CD4-positive, alpha-beta T cell treated with Interleukin-4 for 1 hour (primary cell): ENCODE data around the gene NDUFS6.
"Not testable (repeated sequence)": the region's sequence is repeated elsewhere in the genome, so short reads cannot be mapped to it uniquely, and the experiment has no call there.

Source experiments
- DNase-seq, 2 donors: peaks; one replicate each; pipeline ENCODE4 v3.0.0-alpha.2; 2020 to 2022

NDUFS6 gene

GRCh38 chr5:1836176-1836890 lies 35.1 kb downstream of the NDUFS6 start:
- DNase-seq = no peak

- DNase-seq = no peak
These were observed 36.0 kb downstream of the NDUFS6 start for GRCh38 chr5:1836891-1837880.

GRCh38 chr5:1838013-1838412 lies 36.8 kb downstream of the NDUFS6 start:
- no peak for DNase-seq

- no peak for DNase-seq
These were observed 38.9 kb downstream of the NDUFS6 start for GRCh38 chr5:1840071-1840547.

GRCh38 chr5:1840741-1841521 lies 39.7 kb downstream of the NDUFS6 start:
- no peak for DNase-seq

GRCh38 chr5:1842004-1842819 lies 41.0 kb downstream of the NDUFS6 start:
- DNase-seq = no peak

GRCh38 chr5:1843761-1844160 lies 42.6 kb downstream of the NDUFS6 start:
- not testable (repeated sequence) for DNase-seq

GRCh38 chr5:1844708-1845436 lies 43.7 kb downstream of the NDUFS6 start:
- no peak for DNase-seq

GRCh38 chr5:1845696-1846095 lies 44.5 kb downstream of the NDUFS6 start:
- DNase-seq = no peak

GRCh38 chr5:1846583-1846982 lies 45.4 kb downstream of the NDUFS6 start:
- no peak for DNase-seq

- no peak for DNase-seq
These were observed 45.8 kb downstream of the NDUFS6 start for GRCh38 chr5:1847056-1847455.

- DNase-seq = no peak
These were observed 46.4 kb downstream of the NDUFS6 start for GRCh38 chr5:1847611-1848010.

GRCh38 chr5:1850324-1851154 lies 49.3 kb downstream of the NDUFS6 start:
- DNase-seq = no peak

GRCh38 chr5:1851290-1851934 lies 50.2 kb downstream of the NDUFS6 start:
- no peak for DNase-seq

GRCh38 chr5:1852324-1852947 lies 51.2 kb downstream of the NDUFS6 start:
- DNase-seq = no peak

- DNase-seq = no peak
These were observed 52.3 kb downstream of the NDUFS6 start for GRCh38 chr5:1853531-1853930.

- no peak for DNase-seq
These were observed 53.9 kb downstream of the NDUFS6 start for GRCh38 chr5:1855075-1855474.

GRCh38 chr5:1855596-1855995 lies 54.4 kb downstream of the NDUFS6 start:
- no peak for DNase-seq

GRCh38 chr5:1856596-1857255 lies 55.5 kb downstream of the NDUFS6 start:
- DNase-seq = no peak
